GM21381 (cell line): ENCODE results near the gene TM4SF20.

Experiments
- ATAC-seq: cut with Tn5 transposase; IDR thresholded peaks from one replicate; pipeline ENCODE4 v1.9.1; 2021; ENCODE audit warnings: mild to moderate bottlenecking, moderate library complexity; ENCODE audit not compliant: unreplicated experiment

TM4SF20 gene

DNA sequence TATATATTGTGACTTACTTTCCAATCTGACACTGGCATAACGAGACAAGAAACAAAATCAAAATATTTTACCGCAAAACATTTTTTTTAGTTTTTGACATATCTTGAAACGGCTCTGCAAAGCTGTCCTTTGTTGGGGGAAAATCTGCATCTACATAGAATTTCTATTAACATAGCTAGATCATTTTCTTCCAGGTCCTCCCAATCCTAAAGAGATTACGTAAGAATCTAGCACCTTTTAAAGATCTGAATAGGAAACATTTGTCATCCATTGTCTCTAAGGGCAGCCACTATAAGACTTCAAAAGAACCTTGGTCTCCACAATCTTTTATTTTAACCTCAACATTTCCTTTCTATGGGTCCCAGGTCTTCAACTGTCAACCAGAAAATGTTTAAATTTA, 55.3 kb downstream of the TM4SF20 start:
- ATAC-seq: no peak

DNA sequence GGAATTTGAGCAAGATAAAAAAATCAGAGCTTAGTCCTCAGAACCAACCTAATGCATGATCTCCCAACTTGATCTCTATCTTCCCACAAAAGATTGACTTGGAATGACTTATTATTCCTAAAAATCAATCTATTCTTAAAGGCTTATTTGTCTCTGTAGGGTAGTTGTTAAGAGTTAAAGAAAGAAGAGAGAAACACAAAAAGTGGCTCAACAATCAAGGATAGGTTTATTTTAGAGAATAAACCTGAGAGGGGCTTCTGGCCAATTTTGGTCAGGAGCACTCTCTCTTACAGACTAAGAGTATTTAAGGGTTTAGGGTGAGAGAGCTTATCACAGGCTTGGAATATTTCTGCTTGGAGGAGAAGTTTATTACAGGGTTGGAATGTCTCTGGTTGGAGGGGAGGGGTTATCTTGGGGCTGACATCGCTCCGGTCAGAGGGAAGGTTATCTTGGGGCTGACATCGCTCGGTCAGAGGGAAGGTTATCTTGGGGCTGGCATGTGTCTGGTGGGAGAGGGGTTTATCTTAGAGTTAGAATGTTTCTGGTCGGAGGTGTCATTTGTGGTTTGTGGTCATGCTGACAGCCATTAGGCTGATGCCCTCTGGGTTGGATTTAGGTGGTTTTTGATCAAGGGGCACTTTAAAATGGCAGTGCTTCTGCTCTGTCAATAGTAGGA, 56.4 kb downstream of the TM4SF20 start:
- no peak for ATAC-seq

DNA sequence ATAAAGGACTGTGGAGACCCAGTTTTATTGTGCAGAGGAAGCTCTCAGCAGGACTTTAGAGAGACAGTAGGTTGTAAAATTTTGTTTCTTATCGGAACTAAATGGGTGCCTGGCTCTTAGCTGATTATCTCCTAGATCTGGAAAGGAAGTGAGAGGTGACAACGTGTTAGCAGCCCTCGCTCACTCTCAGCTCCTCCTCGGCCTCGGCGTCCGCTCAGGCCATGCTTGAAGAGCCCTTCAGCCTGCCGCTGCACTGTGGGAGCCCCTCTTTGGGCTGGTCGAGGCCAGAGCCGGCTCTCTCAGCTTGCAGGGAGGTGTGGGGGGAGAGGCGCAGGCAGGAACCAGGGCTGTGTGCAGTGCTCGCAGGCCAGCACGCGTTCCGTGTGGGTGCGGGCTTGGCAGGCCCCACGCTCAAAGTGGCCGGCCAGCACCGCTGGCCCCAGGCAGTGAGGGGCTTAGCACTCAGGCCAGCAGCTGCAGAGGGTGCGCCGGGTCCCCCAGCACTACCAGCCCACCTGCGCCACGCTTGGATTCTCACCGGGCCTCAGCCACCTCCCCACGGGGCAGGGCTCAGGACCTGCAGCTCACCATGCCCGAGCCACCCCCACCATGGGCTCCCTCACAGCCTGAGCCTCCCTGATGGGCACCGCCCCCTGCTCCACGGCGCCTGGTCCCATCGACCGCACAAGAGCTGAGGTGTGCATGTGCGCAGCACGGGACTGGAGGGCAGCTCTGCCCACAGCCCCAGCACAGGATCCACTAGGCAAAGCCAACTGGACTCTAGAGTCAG, 58.6 kb downstream of the TM4SF20 start:
- ATAC-seq: no peak

DNA sequence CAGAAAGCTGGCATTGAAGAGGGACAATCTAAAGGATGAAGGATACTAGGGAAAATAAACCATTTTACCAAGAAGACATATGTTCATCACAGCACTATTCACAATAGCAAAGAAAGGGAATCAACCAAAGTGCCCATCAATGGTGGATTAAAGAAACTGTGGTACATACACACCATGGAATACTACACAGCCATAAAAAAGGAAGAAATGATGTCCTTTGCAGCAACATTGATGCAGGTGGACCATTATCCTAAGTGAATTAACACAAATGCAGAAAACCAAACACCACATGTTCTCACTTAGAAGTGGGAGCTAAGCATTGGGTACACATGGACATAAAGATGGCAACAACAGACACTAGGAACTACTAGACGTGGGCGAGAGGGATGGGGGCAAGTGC, 61.3 kb downstream of the TM4SF20 start:
- ATAC-seq: no peak

DNA sequence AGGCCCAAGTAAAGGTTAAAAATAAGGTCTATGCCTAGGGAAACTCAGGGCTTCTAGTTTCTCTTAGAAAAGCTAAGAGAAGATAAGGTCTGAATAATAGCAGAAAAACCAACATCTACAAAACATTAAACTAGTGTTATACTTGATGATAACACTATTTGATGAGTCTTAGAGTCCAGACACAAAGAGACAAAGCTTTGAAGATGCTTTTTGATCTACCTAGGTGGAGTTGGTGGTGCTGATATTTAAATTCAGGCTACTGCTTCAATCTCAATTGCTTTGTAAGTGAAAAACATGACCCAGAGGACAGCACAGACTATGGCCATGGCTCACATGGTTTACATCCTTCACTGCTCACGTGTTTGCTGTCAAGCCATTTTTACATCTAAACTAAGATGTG, 65.8 kb downstream of the TM4SF20 start:
- no peak for ATAC-seq

DNA sequence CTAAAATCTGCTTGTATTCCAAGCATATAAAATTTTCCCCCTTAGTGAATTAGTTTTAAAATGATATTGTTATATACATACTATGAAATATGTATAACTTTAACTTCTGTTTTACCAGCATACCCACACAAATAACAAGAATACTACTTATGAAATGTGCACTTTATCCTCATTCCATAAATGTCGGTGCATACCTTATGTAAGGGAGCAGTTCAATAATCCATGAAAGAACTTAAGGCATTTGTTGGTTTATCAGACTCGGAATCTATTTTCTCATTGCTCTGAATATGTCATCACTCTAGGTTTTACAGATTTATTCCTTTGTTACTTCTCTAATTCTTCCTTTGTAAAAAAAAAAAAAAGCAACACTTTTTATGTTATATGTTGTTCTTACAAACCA, 66.5 kb downstream of the TM4SF20 start:
- ATAC-seq: no peak
